ENCODE data around the gene PHF12.
A peak's percentile ranks its signal among the peaks of the same experiment; 100 is the strongest.

The PHF12 gene

GRCh38 chr17:28951991-28952975, 965 bp upstream of the PHF12 start:
- H3K36me3 Mint-ChIP-seq = peaks cover 32% of the 10 kb centered on the region
- H3K9me3 Mint-ChIP-seq = no peaks in the 10 kb centered on the region
- no peak overlapping the region for H3K27ac Mint-ChIP-seq
- H3K4me3 Mint-ChIP-seq = no peak overlapping the region
- H3K4me1 Mint-ChIP-seq = peaks cover 10% of the 10 kb centered on the region
- DNase-seq (ENCODE audit: low spot score in 2 of 2) = peak; percentile 78 to 94
- ATAC-seq = peak; percentile 86

- peak; percentile 1 for ATAC-seq
- Mint-ChIP-seq H3K4me3 (no peak overlapping the region), H3K9me3 (no peaks in the 10 kb centered on the region), H3K4me1 (peaks cover 18% of the 10 kb centered on the region), H3K36me3 (peaks cover 45% of the 10 kb centered on the region), H3K27ac (peak overlapping the region; percentile 97)
- no peak for DNase-seq (ENCODE audit: low spot score in 2 of 2)
Measured at GRCh38 chr17:28950752-28951427, 428 bp downstream of the PHF12 start.

- H3K9me3 Mint-ChIP-seq = no peaks in the 10 kb centered on the region
- peaks cover 25% of the 10 kb centered on the region for H3K4me1 Mint-ChIP-seq
- ATAC-seq = no peak
- peak overlapping the region; percentile 97 for H3K27ac Mint-ChIP-seq
- peaks cover 52% of the 10 kb centered on the region for H3K36me3 Mint-ChIP-seq
- DNase-seq (ENCODE audit: low spot score in 2 of 2) = peak; percentile 22 to 80
- H3K4me3 Mint-ChIP-seq = no peak overlapping the region
Measured at GRCh38 chr17:28950017-28950751, 1.1 kb downstream of the PHF12 start.

- peak; percentile 44 to 87 for DNase-seq (ENCODE audit: low spot score in 2 of 2)
- ATAC-seq = no peak
- H3K36me3 Mint-ChIP-seq = peaks cover 59% of the 10 kb centered on the region
- H3K4me3 Mint-ChIP-seq = no peak overlapping the region
- H3K4me1 Mint-ChIP-seq = peaks cover 31% of the 10 kb centered on the region
- peak overlapping the region; percentile 97 for H3K27ac Mint-ChIP-seq
- no peaks in the 10 kb centered on the region for H3K9me3 Mint-ChIP-seq
Measured at GRCh38 chr17:28949185-28950016, 1.9 kb downstream of the PHF12 start.

DNA sequence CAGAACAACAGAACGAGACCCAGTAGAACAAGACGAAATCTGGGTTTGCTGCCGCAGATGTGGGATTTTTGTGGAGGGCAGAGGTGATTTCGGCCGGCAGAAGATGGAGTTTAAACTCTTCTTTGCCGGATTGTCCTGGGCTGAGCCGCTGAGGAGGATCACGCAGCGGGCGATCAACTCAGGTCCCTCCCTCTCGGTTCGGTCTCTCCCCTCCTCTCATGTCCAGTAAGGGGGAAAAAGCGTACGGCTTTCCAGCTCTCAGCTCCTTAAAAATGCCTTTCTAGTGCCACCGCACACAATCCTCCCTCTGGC, 2.5 kb downstream of the PHF12 start:
- no peak for ATAC-seq
- peaks cover 37% of the 10 kb centered on the region for H3K4me1 Mint-ChIP-seq
- H3K36me3 Mint-ChIP-seq = peaks cover 65% of the 10 kb centered on the region
- no peak for DNase-seq (ENCODE audit: low spot score in 2 of 2)
- H3K27ac Mint-ChIP-seq = peak overlapping the region; percentile 97
- no peaks in the 10 kb centered on the region for H3K9me3 Mint-ChIP-seq
- H3K4me3 Mint-ChIP-seq = no peak overlapping the region

- Mint-ChIP-seq H3K36me3 (peaks cover 70% of the 10 kb centered on the region), H3K4me3 (no peak overlapping the region), H3K9me3 (no peaks in the 10 kb centered on the region), H3K27ac (peak overlapping the region; percentile 97), H3K4me1 (peaks cover 42% of the 10 kb centered on the region)
- no peak for ATAC-seq
- no peak for DNase-seq (ENCODE audit: low spot score in 2 of 2)
Measured at GRCh38 chr17:28948342-28948741, 3.0 kb downstream of the PHF12 start.

DNA sequence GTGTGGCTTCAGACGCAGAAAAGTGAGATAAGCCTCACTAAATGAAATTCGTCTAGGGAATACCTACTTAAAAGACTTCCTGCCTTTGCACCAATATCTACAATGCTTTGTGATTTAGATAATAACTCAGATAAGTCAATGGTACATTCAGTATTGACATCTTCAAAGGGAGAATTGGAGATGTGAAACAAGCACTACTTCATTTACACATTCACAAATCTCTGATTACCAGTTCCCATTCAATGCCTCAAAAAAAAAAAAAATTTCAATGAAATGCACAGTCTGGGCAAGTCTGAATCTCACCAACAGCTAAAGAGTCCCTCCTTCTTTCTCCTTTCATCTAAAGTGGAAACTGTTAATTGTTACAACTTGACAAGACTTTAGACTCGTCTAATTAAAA, 3.7 kb downstream of the PHF12 start:
- ATAC-seq (no peak), DNase-seq (ENCODE audit: low spot score in 2 of 2) (no peak)
- Mint-ChIP-seq H3K4me1 (peaks cover 46% of the 10 kb centered on the region), H3K9me3 (no peaks in the 10 kb centered on the region), H3K36me3 (peaks cover 77% of the 10 kb centered on the region), H3K27ac (peak overlapping the region; percentile 97), H3K4me3 (no peak overlapping the region)

- Mint-ChIP-seq H3K36me3 (peaks cover 91% of the 10 kb centered on the region), H3K4me1 (peaks cover 56% of the 10 kb centered on the region), H3K9me3 (no peaks in the 10 kb centered on the region), H3K27ac (peak overlapping the region; percentile 90), H3K4me3 (no peak overlapping the region)
- DNase-seq (ENCODE audit: low spot score in 2 of 2) = no peak
- ATAC-seq = peak; percentile 46
Measured at GRCh38 chr17:28946239-28946638, 5.1 kb downstream of the PHF12 start.

GRCh38 chr17:28944862-28945741, 6.2 kb downstream of the PHF12 start:
- ATAC-seq (no peak), DNase-seq (ENCODE audit: low spot score in 2 of 2) (no peak)
- no peak overlapping the region for H3K4me3 Mint-ChIP-seq
- peak overlapping the region; percentile 90 for H3K27ac Mint-ChIP-seq
- no peaks in the 10 kb centered on the region for H3K9me3 Mint-ChIP-seq
- peaks cover 64% of the 10 kb centered on the region for H3K4me1 Mint-ChIP-seq
- H3K36me3 Mint-ChIP-seq = peaks cover 94% of the 10 kb centered on the region

DNA sequence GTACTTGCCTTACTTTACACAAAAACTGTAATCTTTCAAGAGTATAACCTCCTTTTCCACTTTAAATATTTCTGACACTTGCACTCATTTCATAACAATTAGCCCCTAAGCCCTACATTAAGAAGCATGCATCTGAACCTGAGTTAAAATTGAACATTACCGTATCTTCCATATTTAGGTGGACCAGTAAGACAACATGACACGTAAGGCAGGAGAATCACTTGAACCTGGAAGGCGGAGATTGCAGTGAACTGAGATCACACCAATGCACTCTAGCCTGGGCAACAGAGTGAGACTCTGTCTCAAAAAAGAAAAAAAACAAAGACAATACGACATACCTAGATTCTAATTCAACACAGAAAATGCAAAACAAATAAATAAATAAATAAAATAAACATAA, 7.0 kb downstream of the PHF12 start:
- H3K4me3 Mint-ChIP-seq = no peak overlapping the region
- no peaks in the 10 kb centered on the region for H3K9me3 Mint-ChIP-seq
- peaks cover 69% of the 10 kb centered on the region for H3K4me1 Mint-ChIP-seq
- ATAC-seq (no peak), DNase-seq (ENCODE audit: low spot score in 2 of 2) (no peak)
- no peak overlapping the region for H3K27ac Mint-ChIP-seq
- H3K36me3 Mint-ChIP-seq = peaks cover 93% of the 10 kb centered on the region

GRCh38 chr17:28942925-28943324, 8.4 kb downstream of the PHF12 start:
- DNase-seq (ENCODE audit: low spot score in 2 of 2) (no peak), ATAC-seq (no peak)
- no peak overlapping the region for H3K4me3 Mint-ChIP-seq
- peaks cover 82% of the 10 kb centered on the region for H3K36me3 Mint-ChIP-seq
- no peaks in the 10 kb centered on the region for H3K9me3 Mint-ChIP-seq
- peak overlapping the region; percentile 48 for H3K27ac Mint-ChIP-seq
- peaks cover 76% of the 10 kb centered on the region for H3K4me1 Mint-ChIP-seq

DNA sequence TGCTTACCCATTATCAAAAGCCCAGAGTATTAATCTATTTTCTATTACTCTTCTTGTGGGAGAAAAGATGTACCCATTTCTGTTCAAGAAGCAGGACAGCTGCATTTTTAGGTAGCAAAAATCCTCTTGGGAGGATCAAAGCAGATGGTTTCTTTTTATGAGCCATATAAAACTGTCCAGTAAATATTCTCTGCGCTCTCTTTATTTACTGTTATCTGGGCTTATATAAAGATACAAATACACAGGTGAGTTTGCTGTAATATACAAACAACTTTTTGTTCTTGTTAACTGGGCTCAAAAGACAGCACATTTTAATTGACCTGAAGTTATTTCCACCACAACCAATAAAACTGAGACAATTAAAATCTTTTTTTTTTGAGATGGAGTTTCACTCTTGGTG, 10.1 kb downstream of the PHF12 start:
- H3K4me3 Mint-ChIP-seq = no peak overlapping the region
- peak overlapping the region; percentile 32 for H3K27ac Mint-ChIP-seq

GRCh38 chr17:28940675-28941074, 10.6 kb downstream of the PHF12 start:
- Mint-ChIP-seq H3K9me3 (no peaks in the 10 kb centered on the region), H3K4me1 (peaks cover 73% of the 10 kb centered on the region), H3K36me3 (peaks cover 67% of the 10 kb centered on the region), H3K27ac (no peak overlapping the region), H3K4me3 (no peak overlapping the region)
- DNase-seq (ENCODE audit: low spot score in 2 of 2) = no peak
- no peak for ATAC-seq

More for the DNA sequence above, 10.1 kb downstream of the PHF12 start:
- peaks cover 73% of the 10 kb centered on the region for H3K4me1 Mint-ChIP-seq
- H3K9me3 Mint-ChIP-seq = no peaks in the 10 kb centered on the region
- ATAC-seq (no peak), DNase-seq (ENCODE audit: low spot score in 2 of 2) (no peak)
- peaks cover 68% of the 10 kb centered on the region for H3K36me3 Mint-ChIP-seq

DNA sequence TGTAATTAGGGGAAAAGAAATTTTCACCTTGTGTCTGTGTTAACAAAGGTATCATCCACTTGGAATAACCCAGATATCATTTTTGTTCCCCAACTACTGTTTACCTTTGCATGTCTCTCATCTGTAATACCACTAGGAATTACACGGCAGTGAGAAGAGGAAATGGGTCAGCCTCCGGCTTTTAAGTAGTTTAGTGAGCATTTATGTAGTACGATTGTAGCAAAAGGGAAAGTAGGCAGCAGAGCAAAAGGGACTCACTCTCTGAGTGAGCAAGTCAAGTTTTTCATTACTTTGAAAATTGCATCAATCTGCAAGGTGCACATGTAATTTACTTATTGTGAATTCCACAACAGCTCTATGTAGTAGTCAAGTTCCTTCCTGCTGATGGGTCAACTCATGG, 11.2 kb downstream of the PHF12 start:
- ATAC-seq = peak; percentile 36

More for the DNA sequence above, 11.2 kb downstream of the PHF12 start:
- Mint-ChIP-seq H3K27ac (no peak overlapping the region), H3K4me3 (no peak overlapping the region), H3K4me1 (peaks cover 69% of the 10 kb centered on the region), H3K9me3 (no peaks in the 10 kb centered on the region), H3K36me3 (peaks cover 62% of the 10 kb centered on the region)
- DNase-seq (ENCODE audit: low spot score in 2 of 2) = no peak

Measured in stimulated activated effector memory CD8-positive, alpha-beta T cell treated with anti-CD3 and anti-CD28 coated beads, Interleukin-12 subunit alpha, Interleukin-12 subunit beta, amount 100 ng/mL, for 72 hours (primary cell).